Gastrocnemius medialis (tissue), 4 donors: ENCODE measurements around the gene ARHGAP6. TPM values are rescaled to one million over a fixed set of nuclear protein-coding genes. Genes with fewer than 3 reads are reported as not detected.

Experiments used
- ATAC-seq, 2 donors: fragments of 150-250 bp; one replicate each; pipeline ENCODE4 v1.9.1; 2016
- DNase-seq, 2 donors: peaks; one replicate each; pipeline ENCODE4 v3.0.0-alpha.2; 2019
- H3K27ac ChIP-seq, 4 donors: fragments of 200-600 bp; sonication (generic); 1 replicate in 1 of 4; 2 replicates in 3 of 4; pipeline ENCODE4 v1.5.1; 2016 to 2018; ENCODE audit warnings: mild to moderate bottlenecking in 2 of 4, moderate library complexity in 1 of 4
- H3K27me3 ChIP-seq, 3 donors: fragments of 200-600 bp; sonication (generic) in 2 of 3; 1 replicate in 1 of 3; 2 replicates in 2 of 3; pipeline versions ENCODE4 v1.5.1 to v1.6.0; 2016 to 2019; ENCODE audit warnings: mild to moderate bottlenecking in 1 of 3, moderate library complexity in 1 of 3
- H3K36me3 ChIP-seq, 2 donors: fragments of 200-600 bp; sonication (generic) in 1 of 2; one replicate each; pipeline ENCODE4 v1.5.1; 2017 to 2018
- H3K4me1 ChIP-seq, 2 donors: fragments of 200-600 bp; sonication (generic) in 1 of 2; one replicate each; pipeline ENCODE4 v1.5.1; 2016 to 2017; ENCODE audit warnings: mild to moderate bottlenecking in 2 of 2
- H3K4me3 ChIP-seq, 4 donors: fragments of 200-600 bp; sonication (generic) in 3 of 4; 1 replicate in 1 of 4; 2 replicates in 3 of 4; pipeline ENCODE4 v1.5.1; 2016 to 2019; ENCODE audit warnings: mild to moderate bottlenecking in 2 of 4
- H3K9me3 ChIP-seq, 3 donors: fragments of 200-600 bp; sonication (generic) in 2 of 3; 1 replicate in 1 of 3; 2 replicates in 2 of 3; pipeline ENCODE4 v1.5.1; 2016 to 2019
- CTCF ChIP-seq, 5 experiments: fragments of 450-650 bp in 3 of 5; fragments of 200-600 bp in 2 of 5; sonication (generic) in 2 of 5; IDR thresholded peaks in 4 of 5; conservative IDR thresholded peaks in 1 of 5; 1 replicate in 4 of 5; 2 replicates in 1 of 5; pipeline ENCODE4 v1.5.1; 2016 to 2019; ENCODE audit warnings: antibody characterized with exemption in 5 of 5, mild to moderate bottlenecking in 3 of 5, moderate library complexity in 3 of 5
- POLR2A ChIP-seq, 2 donors: fragments of 450-650 bp; IDR thresholded peaks; one replicate each; pipeline ENCODE4 v1.6.1; 2017; ENCODE audit warnings: antibody characterized with exemption in 2 of 2, mild to moderate bottlenecking in 2 of 2, moderate library complexity in 2 of 2
- in situ Hi-C, 4 donors: fragments of 200-750 bp; cut with MboI; loops; one replicate each; pipeline versions ENCODE4 v1.15.0 to v1.8.0; 2017; ENCODE audit warnings: low sequenced_read_pairs in 4 of 4
- intact Hi-C: fragments of 100-400 bp; cut with DNase I; formaldehyde crosslinking; loops from one replicate; pipeline ENCODE4 v1.15.1; 2023; ENCODE audit warnings: low total_unique reads
- total RNA-seq, 4 donors: library from RNA; depleted of rRNA; stranded (reverse); fragments of >200 nt; gene quantifications; one replicate each; pipeline versions ENCODE4 v1.1.0 to v1.2.3, GENCODE V29; 2016

The ARHGAP6 gene
- total RNA-seq, 4 donors from 2014 or later: 10.7 to 18.0 (median 14.9) TPM

DNA sequence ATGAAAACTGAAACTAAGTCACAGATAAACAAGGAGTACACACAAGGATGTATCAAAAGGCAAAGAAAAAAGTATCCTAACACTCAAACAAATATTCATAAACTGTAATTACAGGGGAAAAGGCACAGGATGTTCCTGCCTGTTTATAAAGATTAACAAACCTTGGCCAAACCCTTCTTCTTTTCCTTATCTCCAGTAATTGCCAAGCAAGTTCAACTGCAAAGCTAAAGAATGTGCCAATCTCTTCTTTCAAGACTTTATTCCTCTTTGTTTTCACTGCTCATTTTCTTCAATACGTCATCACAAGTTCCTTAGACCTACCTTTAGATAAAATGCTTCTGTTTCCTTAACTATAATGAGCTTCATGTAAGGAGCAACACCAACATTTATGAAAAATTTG is 201.3 kb downstream of the ARHGAP6 start:
- no peaks in the 10 kb centered on the region for H3K9me3 ChIP-seq
- no peak for TF ChIP-seq POLR2A (IDR thresholded peaks at IDR 0.05)
- TF ChIP-seq CTCF (IDR thresholded peaks at IDR 0.05 in 4 of 5, conservative IDR thresholded peaks at IDR 0.05 in 1 of 5): no peak
- intact Hi-C loops (no loop called here), in situ Hi-C loops (no loop called here)
- no peak for DNase-seq
- no peak for ATAC-seq
- no peak overlapping the region for H3K27ac ChIP-seq
- no peaks in the 10 kb centered on the region for H3K36me3 ChIP-seq
- no peaks in the 10 kb centered on the region for H3K4me1 ChIP-seq
- H3K4me3 ChIP-seq: no peak overlapping the region
- no peaks in the 10 kb centered on the region for H3K27me3 ChIP-seq

DNA sequence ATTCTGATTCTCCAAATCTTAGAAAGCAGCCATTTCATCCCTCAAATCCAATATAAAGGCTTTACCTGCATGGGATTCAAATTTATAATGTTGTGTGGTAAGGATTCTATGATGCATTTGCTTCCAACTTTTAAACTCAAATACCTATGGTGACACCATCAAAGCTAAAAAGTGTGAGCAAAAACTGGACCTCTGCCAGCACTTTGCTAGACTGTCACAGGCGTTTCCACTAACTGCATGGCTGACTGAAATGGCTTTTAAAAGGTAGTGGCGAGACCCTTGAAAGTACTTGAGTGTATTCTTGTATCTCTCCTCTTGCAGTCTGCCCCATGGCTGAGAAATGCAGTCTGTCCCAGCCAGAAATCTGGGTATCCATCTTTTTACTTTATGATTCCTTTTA is 203.1 kb downstream of the ARHGAP6 start:
- intact Hi-C loops (no loop called here), in situ Hi-C loops (no loop called here)
- H3K27ac ChIP-seq: no peak overlapping the region
- no peak for DNase-seq
- TF ChIP-seq CTCF (IDR thresholded peaks at IDR 0.05 in 4 of 5, conservative IDR thresholded peaks at IDR 0.05 in 1 of 5) (no peak), POLR2A (IDR thresholded peaks at IDR 0.05) (no peak)
- no peak overlapping the region for H3K4me3 ChIP-seq
- H3K9me3 ChIP-seq: no peaks in the 10 kb centered on the region
- H3K27me3 ChIP-seq: no peaks in the 10 kb centered on the region
- H3K36me3 ChIP-seq: no peaks in the 10 kb centered on the region
- peaks cover 0 to 2% of the 10 kb centered on the region in 2 donors for H3K4me1 ChIP-seq
- ATAC-seq: no peak

DNA sequence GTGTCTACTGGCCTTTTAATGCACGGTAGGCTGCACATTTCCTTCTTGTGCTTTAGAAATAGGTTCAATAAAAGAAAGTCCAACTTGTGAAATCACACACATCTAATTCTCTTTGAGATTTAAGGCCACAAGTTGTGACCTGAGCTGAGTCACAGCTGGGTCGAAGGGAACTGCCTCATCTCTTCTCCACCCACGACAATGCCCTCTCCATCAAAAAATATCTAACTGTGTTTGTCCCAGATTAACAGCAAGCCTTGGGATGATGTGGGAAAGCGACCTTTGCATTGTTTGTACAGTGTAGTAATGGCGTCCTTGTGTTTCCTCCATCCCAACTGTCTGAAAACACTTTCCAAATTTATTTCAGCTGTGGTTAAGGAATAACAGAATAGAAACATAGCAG is 203.6 kb downstream of the ARHGAP6 start:
- no peak for TF ChIP-seq CTCF (IDR thresholded peaks at IDR 0.05 in 4 of 5, conservative IDR thresholded peaks at IDR 0.05 in 1 of 5)
- TF ChIP-seq POLR2A (IDR thresholded peaks at IDR 0.05): no peak
- Histone ChIP-seq H3K4me3 (no peak overlapping the region), H3K4me1 (peaks cover 0 to 2% of the 10 kb centered on the region in 2 donors), H3K27me3 (no peaks in the 10 kb centered on the region), H3K27ac (no peak overlapping the region), H3K9me3 (no peaks in the 10 kb centered on the region), H3K36me3 (no peaks in the 10 kb centered on the region)
- intact Hi-C loops: no loop called here
- DNase-seq (no peak), ATAC-seq (no peak)
- in situ Hi-C loops: no loop called here

DNA sequence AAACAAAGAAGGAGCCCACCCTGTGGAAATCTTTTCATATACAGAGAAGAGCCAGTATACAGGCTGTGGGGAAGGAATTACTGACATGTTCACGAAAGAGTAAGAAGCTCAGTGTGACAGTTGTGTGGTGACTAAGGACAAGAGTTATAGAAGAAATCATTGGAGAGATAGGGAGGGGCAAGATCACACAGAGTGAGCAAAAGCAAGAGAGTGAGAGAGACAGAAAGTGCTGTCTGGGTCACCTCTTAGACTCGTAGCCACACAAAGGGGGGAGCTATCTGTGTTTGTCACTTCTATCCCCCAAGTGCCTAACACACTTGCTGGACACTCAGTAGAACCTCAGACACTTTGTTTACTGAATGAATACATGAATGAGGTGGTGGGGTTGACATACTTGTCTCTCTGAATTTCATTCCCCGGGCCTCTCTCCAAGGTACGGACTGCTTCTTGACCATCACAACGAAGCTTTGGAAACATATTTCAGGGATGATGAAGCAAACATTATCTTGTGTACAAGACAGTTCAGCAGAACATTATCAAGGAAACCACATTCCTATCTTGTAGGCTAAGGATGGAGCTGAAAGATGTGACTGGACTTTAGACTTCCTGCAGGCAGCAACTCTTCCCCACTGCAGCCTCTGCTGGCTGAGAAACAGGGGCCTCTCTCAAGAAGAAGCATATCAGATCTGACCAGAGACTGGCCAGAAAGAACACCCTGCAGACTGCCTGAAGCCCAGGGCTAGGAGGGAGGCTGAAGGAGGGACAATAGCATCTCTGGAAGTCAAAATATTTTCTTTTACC is 204.3 kb downstream of the ARHGAP6 start:
- DNase-seq (no peak), ATAC-seq (no peak)

More for the DNA sequence above, 204.3 kb downstream of the ARHGAP6 start:
- Histone ChIP-seq H3K27me3 (no peaks in the 10 kb centered on the region), H3K36me3 (no peaks in the 10 kb centered on the region), H3K4me1 (peaks cover 0 to 2% of the 10 kb centered on the region in 2 donors), H3K27ac (no peak overlapping the region), H3K9me3 (no peaks in the 10 kb centered on the region), H3K4me3 (no peak overlapping the region)
- in situ Hi-C loops: no loop called here
- TF ChIP-seq CTCF (IDR thresholded peaks at IDR 0.05 in 4 of 5, conservative IDR thresholded peaks at IDR 0.05 in 1 of 5) (no peak), POLR2A (IDR thresholded peaks at IDR 0.05) (no peak)
- intact Hi-C loops: no loop called here
